ENCODE measurements around the gene PCCA.

DNA sequence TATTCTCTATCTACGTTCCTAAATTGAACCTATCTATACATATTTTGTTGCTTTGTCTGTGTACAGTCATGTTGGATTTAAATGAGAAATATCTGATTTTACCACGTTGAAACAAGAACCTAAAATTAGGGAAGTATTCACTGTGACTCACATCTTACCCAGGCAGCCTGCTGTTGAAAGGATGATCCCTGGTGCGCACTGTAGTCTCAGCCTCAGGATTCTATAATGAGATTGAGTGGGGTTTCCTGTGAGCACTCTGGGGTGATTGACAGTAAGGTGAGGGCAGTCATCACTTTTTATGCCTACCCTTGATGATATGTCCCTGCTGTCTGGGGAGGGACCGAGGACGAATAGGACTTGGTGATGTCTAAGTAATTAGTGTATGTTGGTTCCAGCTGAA, 35.4 kb downstream of the PCCA start:
- TF ChIP-seq, protein P1, sequence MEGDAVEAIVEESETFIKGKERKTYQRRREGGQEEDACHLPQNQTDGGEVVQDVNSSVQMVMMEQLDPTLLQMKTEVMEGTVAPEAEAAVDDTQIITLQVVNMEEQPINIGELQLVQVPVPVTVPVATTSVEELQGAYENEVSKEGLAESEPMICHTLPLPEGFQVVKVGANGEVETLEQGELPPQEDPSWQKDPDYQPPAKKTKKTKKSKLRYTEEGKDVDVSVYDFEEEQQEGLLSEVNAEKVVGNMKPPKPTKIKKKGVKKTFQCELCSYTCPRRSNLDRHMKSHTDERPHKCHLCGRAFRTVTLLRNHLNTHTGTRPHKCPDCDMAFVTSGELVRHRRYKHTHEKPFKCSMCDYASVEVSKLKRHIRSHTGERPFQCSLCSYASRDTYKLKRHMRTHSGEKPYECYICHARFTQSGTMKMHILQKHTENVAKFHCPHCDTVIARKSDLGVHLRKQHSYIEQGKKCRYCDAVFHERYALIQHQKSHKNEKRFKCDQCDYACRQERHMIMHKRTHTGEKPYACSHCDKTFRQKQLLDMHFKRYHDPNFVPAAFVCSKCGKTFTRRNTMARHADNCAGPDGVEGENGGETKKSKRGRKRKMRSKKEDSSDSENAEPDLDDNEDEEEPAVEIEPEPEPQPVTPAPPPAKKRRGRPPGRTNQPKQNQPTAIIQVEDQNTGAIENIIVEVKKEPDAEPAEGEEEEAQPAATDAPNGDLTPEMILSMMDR (IDR thresholded peaks at IDR 0.05), result no peak
- no peak for TF ChIP-seq POLR2A (IDR thresholded peaks at IDR 0.05)

Measured in Peyer's patch (tissue), 4 donors.